GM21825 (cell line): ENCODE measurements around the gene INPP1.
"Not testable (repeated sequence)": the region's sequence is repeated elsewhere in the genome, so short reads cannot be mapped to it uniquely, and the experiment has no call there.

Experiments
- ATAC-seq: cut with Tn5 transposase; IDR thresholded peaks from one replicate; pipeline ENCODE4 v1.9.1; 2021; ENCODE audit warnings: mild to moderate bottlenecking, moderate library complexity; ENCODE audit not compliant: unreplicated experiment

The INPP1 gene

GRCh38 chr2:190343536-190344275 lies at the start of gene INPP1:
Gene INPP1 (plus strand): TSS chr2:190343589. CDS start chr2:190360103, 16,514 bp downstream.
- ATAC-seq: peak; percentile 58

GRCh38 chr2:190297880-190298279 lies 45.5 kb upstream of the INPP1 start:
- ATAC-seq: not testable (repeated sequence)

DNA sequence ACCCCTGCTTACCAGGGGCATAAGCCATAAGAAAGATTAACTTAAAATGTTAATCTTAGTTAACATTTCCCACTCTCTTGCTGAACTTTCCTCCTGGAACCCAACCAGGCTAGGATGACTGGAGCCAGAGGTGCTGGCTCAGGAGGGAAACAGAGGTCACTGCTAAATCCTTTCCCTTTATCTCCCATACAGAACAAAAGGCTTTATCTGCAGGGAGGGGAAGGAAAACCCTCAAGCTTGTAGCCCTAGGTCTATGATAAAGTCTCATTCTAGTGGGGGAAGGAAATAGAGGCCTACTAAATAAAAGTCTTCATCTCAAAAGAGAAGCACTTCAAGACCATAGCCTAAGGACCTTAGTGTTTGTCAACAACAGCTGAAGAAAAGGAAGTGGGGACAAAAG lies 42.4 kb upstream of the INPP1 start:
- no peak for ATAC-seq

- ATAC-seq: no peak
Measured at GRCh38 chr2:190302052-190302451, 41.3 kb upstream of the INPP1 start.

DNA sequence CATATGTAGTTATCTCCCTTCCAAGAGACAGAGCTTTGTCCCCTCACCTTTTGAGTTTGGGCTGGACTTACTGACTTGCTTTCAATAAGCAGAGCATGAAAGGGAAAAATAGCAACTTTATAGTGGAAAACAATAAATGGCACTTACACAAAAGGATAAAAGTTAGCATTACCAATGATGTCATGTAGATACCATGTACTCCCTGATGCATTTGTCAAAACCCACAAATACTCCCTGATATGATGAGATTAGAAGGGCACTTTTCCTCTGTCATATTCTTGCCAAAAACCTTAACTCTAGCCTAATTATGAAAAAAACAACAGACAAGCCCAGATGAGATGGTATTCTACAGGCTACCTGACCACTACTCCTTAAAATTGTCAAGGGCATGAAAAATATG lies 39.7 kb upstream of the INPP1 start:
- no peak for ATAC-seq

- ATAC-seq: no peak
Measured at GRCh38 chr2:190304404-190304803, 39.0 kb upstream of the INPP1 start.

GRCh38 chr2:190308031-190308430 lies 35.4 kb upstream of the INPP1 start:
- ATAC-seq: no peak

GRCh38 chr2:190311893-190312634 lies 31.3 kb upstream of the INPP1 start:
- no peak for ATAC-seq

DNA sequence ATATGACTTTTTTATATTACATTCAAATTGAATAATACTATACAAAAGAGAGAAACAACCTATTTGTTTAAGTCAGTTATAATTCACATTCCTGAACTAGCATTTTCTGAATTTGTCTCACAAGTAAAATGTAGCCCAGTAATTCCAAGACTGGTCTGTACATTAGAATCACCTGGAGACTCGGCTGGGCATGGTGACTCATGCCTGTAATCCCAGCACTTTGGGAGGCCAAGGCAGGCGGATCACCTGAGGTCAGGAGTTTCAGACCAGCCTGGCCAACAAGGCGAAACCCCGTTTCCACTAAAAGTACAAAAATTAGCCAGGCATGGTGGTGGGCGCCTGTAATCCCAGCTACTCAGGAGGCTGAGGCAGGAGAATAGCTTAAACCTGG lies 30.8 kb upstream of the INPP1 start:
- not testable (repeated sequence) for ATAC-seq

DNA sequence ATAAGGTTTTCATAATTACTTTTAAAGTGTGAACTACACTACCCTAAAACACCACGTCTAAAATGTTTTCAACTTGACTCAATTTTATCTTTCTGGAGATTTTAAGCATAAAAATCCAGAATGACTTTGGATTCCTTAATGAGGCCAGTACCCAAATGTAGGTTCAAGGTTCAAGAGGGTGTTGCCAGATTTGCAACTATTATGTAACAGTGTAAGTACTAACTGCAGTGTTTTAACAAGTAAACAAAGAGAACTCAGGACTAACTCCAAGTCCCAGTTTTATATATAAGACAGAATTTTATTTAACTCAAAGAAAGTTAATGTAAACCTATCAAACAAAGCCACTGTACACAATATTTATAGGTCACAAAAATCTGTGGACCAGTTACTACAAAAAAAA lies 29.5 kb upstream of the INPP1 start:
- ATAC-seq: no peak

DNA sequence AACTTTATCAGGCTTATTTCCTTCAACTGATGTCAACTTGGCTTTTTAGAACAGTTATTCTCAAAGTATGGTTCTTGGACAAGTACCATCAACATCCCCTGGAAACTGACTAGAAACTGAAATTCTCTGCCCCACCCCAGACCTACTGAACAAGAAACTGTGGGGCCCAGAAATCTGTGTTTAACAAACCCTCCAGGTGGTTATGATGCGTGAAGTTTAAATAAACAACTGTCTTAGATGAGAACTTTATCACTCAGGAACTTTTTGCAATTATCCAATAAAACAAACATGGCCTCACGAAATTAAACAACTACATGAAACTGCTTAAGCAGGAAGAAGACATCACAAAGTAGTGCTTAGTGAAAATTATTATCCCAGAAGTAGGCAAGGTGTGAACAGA lies 28.1 kb upstream of the INPP1 start:
- no peak for ATAC-seq

DNA sequence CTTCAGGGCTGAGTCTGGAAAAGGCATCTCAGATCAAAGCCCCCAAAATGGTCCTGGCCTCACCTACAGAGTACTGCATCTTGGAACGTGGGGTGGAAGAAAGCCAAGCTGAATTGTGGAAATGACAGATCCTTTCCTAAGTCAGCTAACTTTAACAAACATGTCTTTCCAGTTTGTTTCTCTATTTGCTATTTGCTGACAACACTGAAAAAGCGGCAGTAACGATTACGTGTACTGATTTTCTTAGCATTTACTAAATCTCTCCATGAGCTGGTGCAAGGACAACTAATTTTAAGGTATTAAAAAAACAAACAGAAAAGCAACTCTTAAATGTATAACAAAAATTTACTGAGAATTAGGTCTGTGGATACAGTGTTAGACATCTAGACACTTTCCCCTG lies 24.9 kb upstream of the INPP1 start:
- ATAC-seq: no peak

- ATAC-seq: peak; percentile 30
Measured at GRCh38 chr2:190318931-190319554, 24.3 kb upstream of the INPP1 start.

- peak; percentile 96 for ATAC-seq
Measured at GRCh38 chr2:190319555-190320498, 23.6 kb upstream of the INPP1 start, which contains the start of gene HIBCH. Gene HIBCH (minus strand): TSS chr2:190319826. CDS start chr2:190319750, 76 bp downstream.

DNA sequence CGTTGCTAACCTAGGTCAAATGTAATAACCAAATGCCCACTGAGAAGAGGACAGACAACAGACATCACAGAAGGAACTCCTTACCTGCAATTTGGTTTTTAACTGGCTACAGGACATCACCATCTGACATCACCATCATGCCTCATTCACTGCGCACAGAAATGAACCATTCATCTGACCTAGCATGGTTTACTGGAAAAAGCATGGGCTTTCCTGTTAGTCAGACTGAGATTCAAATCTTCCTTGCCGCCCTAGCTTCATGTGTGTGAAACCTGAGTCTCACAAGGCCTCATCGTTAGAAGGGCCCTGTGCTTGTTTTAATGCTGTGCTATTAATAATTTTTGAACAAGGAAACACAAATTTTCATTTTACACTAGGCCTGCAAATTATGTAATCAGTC lies 22.7 kb upstream of the INPP1 start:
- no peak for ATAC-seq

DNA sequence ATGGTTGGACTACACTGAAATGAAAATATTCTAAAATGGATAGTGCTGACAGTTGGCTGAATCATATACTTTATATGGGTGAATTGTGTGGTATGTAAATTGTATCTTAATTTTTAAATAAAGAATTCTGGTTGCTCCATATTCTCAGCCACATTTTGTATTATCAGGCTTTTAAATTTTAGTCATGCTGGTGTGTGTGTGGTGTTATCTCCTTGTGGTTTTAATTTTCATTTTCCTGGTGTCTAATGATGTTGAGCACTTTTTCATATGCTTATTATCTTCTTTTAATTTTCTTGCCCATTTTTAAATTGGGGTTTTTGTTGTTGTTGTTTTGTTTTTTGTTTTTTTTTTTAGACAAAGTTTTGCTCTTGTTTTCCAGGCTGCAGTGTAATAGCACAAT lies 20.0 kb upstream of the INPP1 start:
- no peak for ATAC-seq

DNA sequence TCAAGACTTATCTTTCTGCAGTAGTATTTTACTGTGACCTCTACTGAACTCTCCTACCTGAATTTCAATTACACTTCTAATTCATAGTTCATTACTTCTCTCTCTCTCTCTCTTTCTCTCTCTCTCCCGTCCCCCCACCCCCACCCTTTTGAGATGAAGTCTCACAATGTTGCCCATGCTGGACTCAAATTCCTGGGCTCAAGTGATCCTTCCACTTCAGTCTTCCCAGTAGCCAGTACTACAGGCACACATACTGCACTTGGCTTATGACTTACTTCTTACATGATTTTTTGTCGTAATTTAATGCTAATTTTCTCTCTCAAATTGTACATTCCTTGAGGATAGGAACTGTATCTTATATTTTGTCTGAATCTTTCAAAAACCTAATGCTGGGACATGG lies 17.8 kb upstream of the INPP1 start:
- ATAC-seq: no peak

- ATAC-seq: no peak
Measured at GRCh38 chr2:190327867-190328572, 15.4 kb upstream of the INPP1 start.

DNA sequence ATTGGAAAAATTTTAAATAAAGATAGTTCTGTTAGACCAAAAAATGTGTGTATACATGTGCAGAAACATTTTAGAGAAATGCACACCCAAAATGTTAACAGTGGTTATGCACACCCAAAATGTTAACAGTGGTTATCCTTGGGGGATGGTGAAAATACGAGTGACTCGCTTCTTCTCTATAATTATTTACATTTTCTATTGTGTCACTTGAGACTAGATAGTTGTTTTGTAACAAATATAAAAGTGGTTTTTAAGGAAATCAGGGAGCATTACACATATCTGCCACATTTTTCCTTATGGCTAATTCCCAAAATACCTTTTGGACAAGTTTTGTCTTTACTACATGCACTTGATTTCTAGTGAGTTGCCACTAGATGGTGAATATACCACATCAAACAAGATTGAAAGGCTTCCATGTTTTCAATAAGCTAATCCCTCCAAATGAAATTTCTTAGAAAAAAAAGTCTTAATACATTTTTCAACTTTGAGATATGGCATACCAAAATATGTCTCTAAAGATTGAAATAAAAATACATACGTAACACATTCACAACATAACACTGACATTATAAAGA lies 14.7 kb upstream of the INPP1 start:
- no peak for ATAC-seq

DNA sequence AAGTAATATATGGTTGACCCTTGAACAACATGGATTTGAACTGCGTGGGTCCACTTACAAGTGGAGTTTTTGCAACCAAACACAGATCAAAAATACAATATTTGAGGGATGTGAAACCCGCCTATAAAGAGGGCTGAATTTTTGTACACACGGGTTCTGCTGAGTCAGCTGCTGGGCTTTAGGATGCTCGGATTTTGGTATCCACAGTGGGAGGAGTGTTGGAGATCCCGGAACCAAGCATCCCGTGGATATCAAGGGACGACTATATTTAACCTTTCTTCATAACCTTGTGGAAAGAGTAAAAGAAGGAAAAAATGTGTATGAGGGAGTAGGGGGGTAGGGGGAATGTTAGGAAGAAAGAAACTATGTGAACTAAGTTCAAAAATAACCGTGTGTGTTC lies 10.0 kb upstream of the INPP1 start:
- ATAC-seq: no peak
